DMS153 treated with DMSO at 0.1 percent for 48 hours (cell line): ENCODE data around the gene ZNF81.
"Not testable (repeated sequence)": the region's sequence is repeated elsewhere in the genome, so short reads cannot be mapped to it uniquely, and the experiment has no call there.

ENCODE experiments used
- DNase-seq: peaks from one replicate; lab custom pipeline; 2025; ENCODE audit not compliant: unreplicated experiment; lab: John Stamatoyannopoulos, UW

The ZNF81 gene

DNA sequence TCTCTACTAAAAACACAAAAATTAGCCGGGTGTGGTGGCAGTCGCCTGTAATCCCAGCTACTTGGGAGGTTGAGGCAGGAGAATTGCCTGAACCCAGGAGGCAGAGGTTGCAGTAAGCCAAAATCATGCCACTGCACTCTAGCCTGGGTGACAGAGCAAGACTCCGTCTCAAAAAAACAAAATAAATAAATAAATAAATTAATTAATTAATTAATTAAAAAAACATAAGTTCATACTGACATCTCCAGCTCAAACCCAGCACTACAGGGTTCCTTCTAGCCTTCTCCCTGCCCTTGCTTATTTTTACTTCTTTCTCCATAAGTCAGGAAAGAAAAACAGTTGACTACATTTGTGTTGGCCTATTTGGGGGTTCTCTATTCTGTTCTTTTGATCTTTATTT is 95.3 kb downstream of the ZNF81 start:
- not testable (repeated sequence) for DNase-seq

DNA sequence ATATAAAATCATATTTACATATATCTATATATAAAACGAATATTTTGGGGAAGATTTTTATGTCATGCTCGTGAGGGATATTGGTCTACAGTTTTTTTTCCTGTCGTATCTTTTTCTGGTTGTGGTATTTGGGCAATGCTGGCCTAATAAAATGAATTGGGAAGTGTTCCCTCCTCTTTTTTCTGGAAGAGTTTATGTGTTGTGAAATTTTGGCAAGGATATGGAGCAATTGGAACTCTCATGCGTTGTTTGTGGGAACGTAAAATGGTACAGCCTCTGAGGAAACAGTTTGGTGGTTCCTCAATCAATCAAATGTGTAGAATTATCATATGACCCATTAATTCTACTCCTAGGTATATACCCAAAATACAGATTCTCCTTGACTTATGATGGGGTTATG is 97.2 kb downstream of the ZNF81 start:
- DNase-seq = no peak

DNA sequence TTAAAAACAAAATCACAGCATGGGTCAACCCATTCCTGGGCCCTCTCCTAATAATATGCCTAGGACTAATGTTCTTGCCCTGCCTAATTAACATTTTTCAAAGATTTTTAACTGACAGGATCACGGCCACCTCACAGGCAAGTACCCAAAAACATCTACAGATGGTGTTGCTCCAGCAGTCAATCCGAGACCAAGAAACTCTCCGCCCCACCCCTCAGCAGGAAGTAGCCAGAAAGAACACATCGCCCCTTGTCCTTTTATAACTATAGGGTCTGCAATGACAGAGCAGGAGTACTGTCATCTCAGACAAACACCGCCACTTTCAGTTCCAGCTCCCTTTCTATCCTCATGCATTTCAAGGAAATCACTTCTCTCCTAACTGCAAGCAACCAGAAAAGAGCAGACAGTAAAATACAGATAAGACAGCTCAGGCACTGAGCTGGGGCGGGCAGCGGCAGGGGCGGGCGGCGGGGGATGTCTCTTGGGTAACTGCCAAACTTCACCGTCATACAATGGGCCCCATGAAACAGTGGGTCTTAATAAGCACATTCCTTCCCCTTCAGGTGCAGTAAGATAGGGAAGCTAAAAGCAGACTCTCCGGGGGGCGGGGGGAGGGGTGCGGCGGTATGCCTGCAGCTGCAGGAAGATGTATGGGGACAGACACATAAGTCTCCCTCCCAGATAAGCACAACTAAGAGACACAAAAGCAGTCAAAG is 99.7 kb downstream of the ZNF81 start:
- no peak for DNase-seq

DNA sequence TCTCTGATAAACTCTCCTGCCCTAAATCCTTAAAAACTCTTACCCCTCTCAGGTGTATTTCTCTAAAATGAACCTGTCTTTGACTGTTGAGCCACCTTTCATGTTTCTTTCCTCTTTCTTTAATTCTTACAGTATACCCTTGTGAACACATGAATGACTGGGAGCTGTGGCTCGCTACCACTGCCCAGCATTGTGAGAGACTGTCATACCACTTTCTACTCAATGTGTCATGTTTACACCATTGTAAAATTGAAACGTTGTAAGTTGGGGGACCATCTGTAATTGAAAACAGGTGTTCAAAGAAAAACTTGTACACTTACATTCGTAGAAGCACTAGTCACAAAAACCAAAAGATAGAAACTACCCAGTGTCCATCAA is 100.2 kb downstream of the ZNF81 start:
- no peak for DNase-seq

DNA sequence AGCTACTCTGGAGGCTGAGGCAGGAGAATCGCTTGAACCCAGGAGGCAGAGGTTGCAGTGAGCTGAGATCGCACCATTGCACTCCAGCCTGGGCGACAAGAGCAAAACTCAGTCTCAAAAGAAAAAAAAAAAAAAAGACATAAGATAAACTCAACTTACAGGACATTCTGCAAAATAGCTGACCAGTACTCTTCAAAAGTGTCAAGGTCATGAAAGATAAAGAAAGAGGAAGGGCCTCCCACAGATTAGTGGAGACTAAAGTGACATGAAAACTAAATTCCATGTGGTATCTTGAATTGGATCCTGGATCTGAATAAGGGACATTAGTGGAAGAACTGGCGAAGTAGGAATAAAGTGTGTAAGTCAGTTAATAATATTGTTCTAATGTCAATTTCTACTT is 103.7 kb downstream of the ZNF81 start:
- no peak for DNase-seq

DNA sequence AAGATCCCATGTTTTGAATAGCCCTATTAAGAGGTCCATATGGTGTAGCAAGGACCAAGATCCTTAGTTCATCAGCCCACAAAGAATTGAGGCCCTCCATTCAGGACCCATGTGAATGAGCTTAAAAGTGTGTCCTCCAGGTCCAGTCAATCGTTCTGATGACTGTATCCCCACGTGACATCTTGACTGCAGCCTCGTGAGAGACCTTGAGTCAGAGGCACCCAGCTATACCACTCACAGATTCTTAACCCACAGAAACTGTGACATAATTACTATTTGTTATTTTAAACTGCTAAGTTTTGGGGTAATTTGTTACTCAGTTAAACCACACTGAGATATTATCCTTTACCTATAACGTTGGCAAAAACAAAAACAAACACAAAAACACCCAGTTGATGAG is 104.7 kb downstream of the ZNF81 start:
- DNase-seq = no peak

DNA sequence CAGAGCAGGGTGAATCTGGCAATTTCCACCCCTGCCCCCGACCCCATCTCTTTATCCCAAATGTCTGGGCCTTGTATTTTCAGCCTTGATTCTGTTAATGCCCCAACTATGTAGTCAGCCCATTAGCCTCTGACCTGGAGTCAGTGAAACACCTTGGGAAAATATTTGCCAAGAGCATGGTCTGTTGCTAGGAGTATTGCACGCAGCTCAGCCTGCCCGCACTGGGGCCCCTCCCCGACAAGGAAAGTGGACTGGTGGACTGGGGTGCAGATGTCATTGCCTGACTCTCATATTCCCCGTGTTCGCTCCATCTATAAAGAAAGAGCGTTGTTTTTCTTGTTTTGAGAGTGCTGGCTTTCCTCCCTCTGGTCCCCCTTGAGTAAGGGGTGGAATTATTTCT is 118.6 kb downstream of the ZNF81 start:
- not testable (repeated sequence) for DNase-seq

DNA sequence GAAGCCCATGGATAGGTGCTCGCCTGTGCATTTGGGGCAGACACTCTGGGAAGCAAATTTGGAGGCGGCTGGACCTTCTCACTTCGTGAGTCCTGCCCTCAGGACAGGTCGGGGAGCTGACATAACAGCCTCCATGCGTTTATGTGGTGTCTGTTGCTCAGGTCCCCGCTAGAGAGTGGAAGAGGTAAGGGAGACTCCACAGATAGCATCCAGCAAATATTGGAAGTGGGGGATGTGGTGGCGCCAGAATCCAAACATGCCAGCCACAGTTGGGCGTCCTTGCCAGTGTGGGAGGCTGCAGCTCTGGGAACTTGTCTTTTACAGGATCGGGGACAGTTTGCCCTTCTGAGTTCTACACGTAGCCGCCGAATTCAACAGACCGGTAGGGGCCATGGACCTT is 119.3 kb downstream of the ZNF81 start:
- DNase-seq = no peak

DNA sequence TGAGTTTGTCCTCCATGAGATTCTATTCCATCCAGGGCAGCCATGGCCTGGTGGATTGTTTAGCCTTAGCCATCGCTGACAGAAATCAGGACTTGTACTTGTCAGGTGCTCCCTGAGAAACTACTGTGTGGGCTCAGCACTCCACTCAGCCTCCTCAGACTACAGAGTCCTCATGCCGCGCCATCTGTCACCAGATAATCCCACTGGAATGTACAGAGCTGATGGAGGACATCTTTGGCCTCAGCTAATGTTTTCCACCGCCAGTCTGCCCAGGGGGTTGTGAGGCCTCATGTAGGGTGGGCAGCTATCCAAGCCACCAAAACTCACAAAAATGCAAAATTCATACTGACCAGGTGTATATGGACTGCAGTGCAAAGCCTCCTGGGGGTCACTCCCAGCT is 121.5 kb downstream of the ZNF81 start:
- DNase-seq = not testable (repeated sequence)

DNA sequence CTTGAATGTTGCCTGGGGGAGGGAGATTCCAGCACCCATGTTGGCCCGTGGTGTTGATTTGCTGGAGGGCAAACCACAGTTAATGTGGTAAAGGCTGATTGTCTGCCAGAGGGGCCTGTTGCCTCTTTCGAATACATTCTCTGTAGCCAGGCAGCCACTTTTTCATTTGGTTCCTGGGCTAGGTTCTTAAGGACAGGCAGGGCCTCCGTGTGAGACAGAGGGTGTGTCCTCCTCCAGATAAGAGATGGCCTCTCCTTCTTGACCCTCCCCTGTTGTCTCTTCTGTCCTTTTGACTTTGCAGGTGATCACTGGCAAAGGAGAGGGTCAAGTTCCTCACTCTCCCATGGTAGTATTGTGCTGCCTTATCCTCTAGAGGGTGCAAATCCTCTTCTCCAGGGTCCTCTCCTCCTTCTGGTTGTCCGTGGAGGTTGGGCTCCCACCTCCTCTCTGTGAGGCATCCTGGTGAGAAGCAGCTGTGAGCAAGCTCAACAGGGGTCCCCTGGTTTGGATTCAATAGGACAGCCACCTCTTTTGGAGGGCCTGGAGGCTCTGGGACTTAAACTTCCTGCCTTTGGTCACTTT is 122.2 kb downstream of the ZNF81 start:
- DNase-seq = no peak

DNA sequence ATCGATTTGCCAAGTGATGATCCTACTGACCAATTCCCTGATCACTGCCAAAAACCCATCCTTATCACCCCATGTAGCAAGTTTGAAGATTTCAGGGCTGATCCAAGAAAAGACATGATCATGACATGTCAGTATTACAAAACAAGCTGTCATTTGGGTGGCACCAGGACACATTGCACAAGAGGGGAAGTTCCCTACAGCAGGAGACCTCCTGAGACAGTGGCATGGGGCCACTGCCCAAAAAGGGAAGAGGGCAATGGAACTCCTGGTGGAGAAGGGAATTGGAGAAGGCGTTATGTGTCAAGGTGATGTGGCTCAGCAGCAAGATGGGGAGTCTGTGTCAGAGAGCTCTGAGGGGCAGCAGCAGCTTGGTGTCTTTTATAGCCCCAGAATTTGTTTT is 123.7 kb downstream of the ZNF81 start:
- no peak for DNase-seq

DNA sequence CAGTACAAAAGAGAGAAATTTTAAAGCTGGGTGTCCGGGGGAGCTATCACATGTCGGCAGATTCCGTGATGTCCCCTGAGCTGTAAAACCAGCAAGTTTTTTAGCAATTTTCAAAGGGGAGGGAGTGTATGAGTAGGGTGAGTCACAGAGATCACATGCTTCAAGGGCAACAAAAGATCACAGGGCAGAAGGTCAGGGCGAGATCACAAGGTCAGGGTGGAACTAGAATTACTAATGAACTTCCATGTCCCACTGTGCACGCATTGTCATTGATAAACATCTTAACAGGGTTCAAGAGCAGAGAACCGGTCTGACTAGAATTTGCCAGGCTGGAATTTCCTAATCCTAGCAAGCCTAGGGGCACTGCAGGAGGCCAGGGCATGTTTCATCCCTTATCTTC is 125.1 kb downstream of the ZNF81 start:
- DNase-seq = not testable (repeated sequence)

DNA sequence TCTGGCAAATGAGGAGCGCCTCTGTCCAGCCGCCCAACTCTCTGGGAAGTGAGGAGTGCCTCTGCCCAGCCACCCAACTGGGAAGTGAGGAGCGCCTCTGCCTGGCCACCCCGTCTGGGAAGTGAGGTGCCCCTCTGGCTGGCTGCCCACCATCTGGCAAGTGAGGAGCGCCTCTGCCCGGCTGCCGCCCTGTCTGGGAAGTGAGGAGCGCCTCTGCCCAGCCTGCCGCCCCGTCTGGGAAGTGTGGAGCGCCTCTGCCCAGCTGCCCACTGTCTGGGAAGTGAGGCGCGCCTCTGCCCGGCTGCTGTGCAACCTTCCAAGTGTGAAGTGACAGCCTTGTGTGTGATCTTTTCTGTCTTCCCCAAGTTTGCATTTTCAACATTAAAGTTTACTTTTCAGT is 128.8 kb downstream of the ZNF81 start:
- DNase-seq = not testable (repeated sequence)
